SU-DHL-6 (cell line): Measurements from ENCODE around the gene KREMEN1.

Experiments
- H2AFZ ChIP-seq: fragments of 200-600 bp; sonication (generic); 2 replicates; pipeline ENCODE4 v1.6.1; 2014; ENCODE audit warnings: low read depth, mild to moderate bottlenecking, moderate library complexity, mixed read lengths, antibody characterized with exemption, low read length; ENCODE audit not compliant: severe bottlenecking
- H3F3A ChIP-seq: fragments of 200-600 bp; shearing (Covaris generic); 2 replicates; pipeline ENCODE4 v1.6.0; 2016; ENCODE audit warnings: antibody characterized with exemption, mild to moderate bottlenecking; ENCODE audit not compliant: insufficient read depth
- H3K27ac ChIP-seq: fragments of 200-600 bp; sonication (generic); 2 replicates; pipeline ENCODE4 v1.5.1; 2016; ENCODE audit warnings: low read depth, mild to moderate bottlenecking, low read length, moderate library complexity, mixed read lengths
- H3K27me3 ChIP-seq: fragments of 200-600 bp; sonication (generic), shearing (Covaris generic); 2 replicates; pipeline ENCODE4 v1.6.0; 2014; ENCODE audit warnings: mild to moderate bottlenecking, low read length
- H3K36me3 ChIP-seq: fragments of 200-600 bp; sonication (generic); 2 replicates; pipeline ENCODE4 v1.6.1; 2014; ENCODE audit warnings: mild to moderate bottlenecking, low read length, mixed read lengths
- H3K4me2 ChIP-seq: fragments of 300-600, 200-600 bp; shearing (Covaris generic), sonication (generic); 2 replicates; pipeline ENCODE4 v1.6.0; 2014; ENCODE audit warnings: low read length, low read depth, mild to moderate bottlenecking; ENCODE audit not compliant: poor library complexity, severe bottlenecking
- H3K4me3 ChIP-seq: fragments of 200-600 bp; sonication (generic); 2 replicates; pipeline ENCODE4 v1.5.1; 2014; ENCODE audit warnings: antibody characterized with exemption, low read length, mild to moderate bottlenecking, mixed read lengths; ENCODE audit not compliant: insufficient read depth, poor library complexity, severe bottlenecking
- H3K79me2 ChIP-seq: fragments of 200-600 bp; sonication (generic); 2 replicates; pipeline ENCODE4 v1.6.1; 2014; ENCODE audit warnings: mild to moderate bottlenecking, low read length, moderate library complexity; ENCODE audit not compliant: insufficient read depth
- H3K9ac ChIP-seq: fragments of 200-600 bp; sonication (generic); 2 replicates; pipeline ENCODE4 v1.7.0; 2014; ENCODE audit warnings: mild to moderate bottlenecking, low read length
- H3K9me2 ChIP-seq: fragments of 200-600 bp; sonication (generic); replicated peaks from 2 replicates; pipeline ENCODE4 v1.6.1; 2014; ENCODE audit warnings: low read length; ENCODE audit not compliant: insufficient read depth
- H3K9me3 ChIP-seq: fragments of 200-600 bp; sonication (generic); 2 replicates; pipeline ENCODE4 v1.6.1; 2014; ENCODE audit warnings: low read length, mixed read lengths; ENCODE audit not compliant: insufficient read depth
- H4K20me1 ChIP-seq: fragments of 200-600 bp; sonication (generic); 2 replicates; pipeline ENCODE4 v1.6.1; 2014; ENCODE audit warnings: low read depth, mild to moderate bottlenecking, antibody characterized with exemption, low read length, moderate library complexity, mixed read lengths
- CTCF ChIP-seq: fragments of 200-600 bp; sonication (generic); IDR thresholded peaks from one replicate; pipeline ENCODE4 v1.5.1; 2017; ENCODE audit warnings: antibody characterized with exemption, mild to moderate bottlenecking, low read length, moderate library complexity; ENCODE audit not compliant: insufficient read depth, poor library complexity, severe bottlenecking
- EZH2phosphoT487 ChIP-seq: fragments of 200-600 bp; sonication (generic), shearing (Covaris generic); conservative IDR thresholded peaks from 2 replicates; pipeline ENCODE4 v1.6.1; 2018; ENCODE audit warnings: mild to moderate bottlenecking, antibody characterized with exemption, low read length, moderate library complexity, mixed read lengths

KREMEN1 gene

GRCh38 chr22:29158546-29158945 lies 85.7 kb downstream of the KREMEN1 start:
- Histone ChIP-seq H3K9me3 (no peaks in the 10 kb centered on the region), H3K27me3 (no peaks in the 10 kb centered on the region), H3K27ac (no peak overlapping the region), H3K9ac (no peak overlapping the region), H2AFZ (no peak overlapping the region), H3K4me3 (no peak overlapping the region), H3K79me2 (no peaks in the 10 kb centered on the region), H4K20me1 (no peaks in the 10 kb centered on the region), H3F3A (no peaks in the 10 kb centered on the region), H3K4me2 (no peak overlapping the region), H3K36me3 (no peaks in the 10 kb centered on the region), H3K9me2 (no peaks in the 10 kb centered on the region)
- TF ChIP-seq EZH2phosphoT487 (no peak), CTCF (no peak)

GRCh38 chr22:29163808-29164207 lies 91.0 kb downstream of the KREMEN1 start:
- Histone ChIP-seq H2AFZ (no peak overlapping the region), H3K9ac (no peak overlapping the region), H3K9me2 (no peaks in the 10 kb centered on the region), H3K4me3 (no peak overlapping the region), H3K4me2 (no peak overlapping the region), H3K79me2 (no peaks in the 10 kb centered on the region), H3K27me3 (no peaks in the 10 kb centered on the region), H3K9me3 (no peaks in the 10 kb centered on the region), H3K36me3 (no peaks in the 10 kb centered on the region), H4K20me1 (no peaks in the 10 kb centered on the region), H3K27ac (no peak overlapping the region), H3F3A (no peaks in the 10 kb centered on the region)
- TF ChIP-seq CTCF (no peak), EZH2phosphoT487 (no peak)

- Histone ChIP-seq H3K36me3 (no peaks in the 10 kb centered on the region), H3K4me2 (no peak overlapping the region), H3K79me2 (no peaks in the 10 kb centered on the region), H3K27ac (no peak overlapping the region), H3K9ac (no peak overlapping the region), H4K20me1 (no peaks in the 10 kb centered on the region), H3K9me2 (no peaks in the 10 kb centered on the region), H3K27me3 (no peaks in the 10 kb centered on the region), H2AFZ (no peak overlapping the region), H3K4me3 (no peak overlapping the region), H3F3A (no peaks in the 10 kb centered on the region), H3K9me3 (no peaks in the 10 kb centered on the region)
- no peak for TF ChIP-seq EZH2phosphoT487
- TF ChIP-seq CTCF: no peak
Measured at GRCh38 chr22:29165321-29166060, 92.7 kb downstream of the KREMEN1 start.
